SHP77 (cell line): ENCODE measurements around the gene MPRIP.
"Not testable (repeated sequence)": the region's sequence is repeated elsewhere in the genome, so short reads cannot be mapped to it uniquely, and the experiment has no call there.

Experiments
- DNase-seq, 2 experiments: peaks; one replicate each; lab custom pipeline; 2025; lab: John Stamatoyannopoulos, UW

Gene MPRIP

DNA sequence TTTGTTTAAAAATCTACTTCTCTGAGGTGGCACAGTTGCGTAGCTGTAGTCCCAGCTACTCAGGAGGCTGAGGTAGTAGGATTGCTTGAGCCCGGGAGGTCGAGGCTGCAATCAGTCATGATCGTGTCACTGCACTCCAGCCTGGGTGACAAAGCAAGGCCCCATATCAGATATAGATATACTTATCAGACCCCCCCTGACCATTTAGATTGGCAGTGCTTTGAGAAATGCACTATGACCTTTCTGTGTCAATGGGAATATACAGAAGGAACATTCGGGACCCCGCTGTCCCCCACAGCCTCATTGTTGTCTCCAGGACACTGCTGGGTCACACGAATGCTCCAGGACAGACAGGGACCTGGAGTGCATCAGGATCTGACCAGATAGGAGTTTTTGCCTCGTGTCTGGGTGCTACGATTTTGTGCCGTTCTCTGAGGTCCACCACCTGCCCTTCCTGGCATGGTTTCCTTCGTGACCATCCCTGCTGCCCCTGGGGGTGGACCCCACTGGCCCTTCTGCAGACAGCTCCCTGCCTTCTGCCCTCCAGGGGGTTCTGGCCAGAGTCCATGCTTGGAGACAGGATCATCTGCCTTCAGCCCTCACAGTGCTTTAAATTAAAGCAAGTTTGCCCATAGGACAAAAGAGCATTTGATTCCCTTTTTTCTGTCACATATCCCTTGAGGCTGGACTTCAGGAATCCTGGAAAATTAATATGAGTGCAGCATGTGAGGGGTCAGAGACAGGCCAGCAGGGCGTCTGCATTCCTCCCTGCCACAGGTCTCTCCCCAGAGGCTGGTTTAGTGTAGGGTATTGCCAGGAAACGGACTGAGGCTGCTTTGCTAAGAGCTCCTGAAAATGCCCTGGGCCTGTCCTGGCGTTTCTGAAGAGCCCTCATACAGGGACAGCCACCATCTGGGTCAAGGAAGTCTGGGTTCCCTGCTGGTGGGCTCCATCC is 144.6 kb downstream of the MPRIP start:
- no peak for DNase-seq

- no peak for DNase-seq
Measured at GRCh38 chr17:17188586-17188985, 146.3 kb downstream of the MPRIP start.

- DNase-seq = no peak
Measured at GRCh38 chr17:17189559-17189958, 147.3 kb downstream of the MPRIP start.

- no peak for DNase-seq
Measured at GRCh38 chr17:17190188-17190587, 147.9 kb downstream of the MPRIP start.

GRCh38 chr17:17191346-17191792 is 149.1 kb downstream of the MPRIP start:
- no peak for DNase-seq

GRCh38 chr17:17191961-17192381 is 149.7 kb downstream of the MPRIP start:
- DNase-seq = no peak

- not testable (repeated sequence) for DNase-seq
Measured at GRCh38 chr17:17195466-17195865, 153.2 kb downstream of the MPRIP start.

DNA sequence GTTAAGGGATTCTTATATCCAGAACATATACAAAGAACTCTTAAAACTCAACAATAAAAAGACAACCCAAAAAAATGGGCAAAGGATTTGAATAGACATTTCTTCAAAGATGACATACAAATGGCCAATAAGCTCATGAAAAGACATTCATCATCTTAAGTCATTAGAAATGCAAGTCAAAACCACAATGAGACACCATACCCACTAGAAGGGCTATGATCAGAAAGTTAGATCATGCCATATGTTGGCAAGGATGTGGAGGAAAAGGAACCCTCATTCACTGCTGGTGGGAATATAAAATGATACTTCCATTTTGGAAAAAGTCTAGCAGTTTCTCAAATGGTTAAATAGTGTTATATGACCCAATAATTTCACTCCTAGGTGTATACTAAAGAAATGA is 154.5 kb downstream of the MPRIP start:
- no peak for DNase-seq

GRCh38 chr17:17198281-17198680 is 156.0 kb downstream of the MPRIP start:
- DNase-seq = no peak

GRCh38 chr17:17200311-17200710 is 158.1 kb downstream of the MPRIP start:
- DNase-seq = no peak

GRCh38 chr17:17200831-17201230 is 158.6 kb downstream of the MPRIP start:
- no peak for DNase-seq

DNA sequence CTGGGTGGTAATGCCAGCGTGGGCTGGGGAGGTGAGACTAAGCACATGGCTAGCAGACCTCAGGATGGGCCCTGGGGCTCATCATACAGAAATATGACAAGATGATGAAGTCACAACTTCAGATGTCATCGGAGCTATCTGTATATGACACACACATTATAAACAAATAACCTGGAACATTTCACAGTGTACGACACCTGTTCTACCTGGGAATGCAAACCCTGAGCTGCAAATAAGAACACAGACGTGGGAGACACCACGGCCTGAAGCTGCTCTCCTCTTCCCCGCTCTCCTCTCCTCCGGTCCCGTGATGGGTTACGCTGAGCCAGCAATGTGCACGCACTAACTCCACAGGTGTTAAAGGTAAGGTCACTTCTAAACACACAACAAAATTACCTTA is 159.0 kb downstream of the MPRIP start:
- DNase-seq = no peak

GRCh38 chr17:17201907-17202306 is 159.7 kb downstream of the MPRIP start:
- DNase-seq = no peak

- DNase-seq = no peak
Measured at GRCh38 chr17:17203173-17203730, 161.0 kb downstream of the MPRIP start.

- no peak for DNase-seq
Measured at GRCh38 chr17:17204041-17204591, 161.9 kb downstream of the MPRIP start.

DNA sequence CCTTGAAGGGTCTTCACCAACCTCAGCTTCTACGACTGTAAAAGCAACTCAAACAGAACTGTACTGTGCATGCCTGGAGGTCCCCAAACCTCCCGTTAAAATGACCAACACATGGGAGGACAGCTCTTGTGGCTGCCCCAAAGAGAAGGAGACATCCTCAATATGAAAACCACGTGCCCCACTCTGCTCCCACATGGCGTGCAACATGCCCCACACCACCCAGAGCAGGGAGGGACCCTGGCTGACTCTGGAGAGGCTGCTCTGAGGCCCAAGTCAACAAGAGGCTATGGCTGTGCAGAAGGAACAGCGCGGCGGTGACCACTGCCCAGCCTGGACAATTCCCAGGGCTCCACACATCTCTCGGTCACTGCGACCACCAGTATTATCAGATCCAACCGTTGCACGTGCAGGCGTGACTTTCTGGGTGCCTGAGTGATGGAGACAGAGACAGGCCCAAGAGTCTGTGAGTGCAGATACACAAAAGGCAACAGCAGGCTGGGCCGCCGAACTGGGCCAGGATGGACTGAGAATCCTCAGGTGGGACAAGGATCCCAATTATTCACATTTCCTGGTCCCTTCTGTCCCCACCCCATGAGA is 162.5 kb downstream of the MPRIP start:
- DNase-seq = no peak

GRCh38 chr17:17205368-17206123 is 163.3 kb downstream of the MPRIP start:
- peak; percentile 76 to 80 for DNase-seq

- peak; percentile 94 to 97 for DNase-seq
Measured at GRCh38 chr17:17206124-17206912, 164.1 kb downstream of the MPRIP start, which contains the start of gene PLD6. PLD6 (minus strand) TSS chr17:17206333; CDS start chr17:17206286, 47 bp downstream.

- DNase-seq = peak in 1 of 2 experiments; percentile 73
Measured at GRCh38 chr17:17206913-17207335, 164.7 kb downstream of the MPRIP start.

DNA sequence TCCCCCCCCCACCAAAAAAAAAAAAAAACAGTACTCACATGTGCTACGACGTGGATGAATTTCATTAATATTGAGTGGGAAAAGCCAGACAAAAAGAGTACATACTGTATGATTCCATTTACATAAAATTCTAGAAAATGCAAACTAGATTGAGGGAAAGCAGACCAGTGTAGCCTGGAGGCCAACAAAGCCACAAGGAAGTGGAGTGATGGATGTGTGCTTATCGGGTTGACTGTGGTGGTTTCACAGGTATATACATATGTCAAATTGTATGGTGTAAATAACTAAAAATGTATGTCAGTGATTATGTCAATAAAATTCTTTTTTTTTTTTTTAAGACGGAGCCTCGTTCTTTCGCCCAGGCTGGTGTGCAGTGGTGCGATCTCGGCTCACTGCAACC is 165.7 kb downstream of the MPRIP start:
- DNase-seq = no peak

GRCh38 chr17:17213775-17214174 is 171.5 kb downstream of the MPRIP start:
- no peak for DNase-seq
